Rectal smooth muscle tissue (tissue), 1 donor: ENCODE results near the gene C14orf93.
A peak's percentile ranks its signal among the peaks of the same experiment; 100 is the strongest.
"Not testable (repeated sequence)": the region's sequence is repeated elsewhere in the genome, so short reads cannot be mapped to it uniquely, and the experiment has no call there.

Source experiments
- H3K27ac ChIP-seq: one replicate; pipeline ENCODE4 v1.7.0; 2013; ENCODE audit warnings: low read depth, low read length, inconsistent platforms
- H3K27me3 ChIP-seq: one replicate; pipeline ENCODE4 v1.7.0; 2013; ENCODE audit warnings: low read length; ENCODE audit not compliant: control insufficient read depth, insufficient read depth
- H3K36me3 ChIP-seq: one replicate; pipeline ENCODE4 v1.7.0; 2013; ENCODE audit warnings: low read length; ENCODE audit not compliant: control insufficient read depth, insufficient read depth
- H3K4me1 ChIP-seq: one replicate; pipeline ENCODE4 v1.7.0; 2013; ENCODE audit warnings: low read length; ENCODE audit not compliant: control insufficient read depth, insufficient read depth
- H3K4me3 ChIP-seq: one replicate; pipeline ENCODE4 v1.7.0; 2013; ENCODE audit warnings: low read length
- H3K9ac ChIP-seq: one replicate; pipeline ENCODE4 v1.7.0; 2013; ENCODE audit warnings: low read length

C14orf93 gene

DNA sequence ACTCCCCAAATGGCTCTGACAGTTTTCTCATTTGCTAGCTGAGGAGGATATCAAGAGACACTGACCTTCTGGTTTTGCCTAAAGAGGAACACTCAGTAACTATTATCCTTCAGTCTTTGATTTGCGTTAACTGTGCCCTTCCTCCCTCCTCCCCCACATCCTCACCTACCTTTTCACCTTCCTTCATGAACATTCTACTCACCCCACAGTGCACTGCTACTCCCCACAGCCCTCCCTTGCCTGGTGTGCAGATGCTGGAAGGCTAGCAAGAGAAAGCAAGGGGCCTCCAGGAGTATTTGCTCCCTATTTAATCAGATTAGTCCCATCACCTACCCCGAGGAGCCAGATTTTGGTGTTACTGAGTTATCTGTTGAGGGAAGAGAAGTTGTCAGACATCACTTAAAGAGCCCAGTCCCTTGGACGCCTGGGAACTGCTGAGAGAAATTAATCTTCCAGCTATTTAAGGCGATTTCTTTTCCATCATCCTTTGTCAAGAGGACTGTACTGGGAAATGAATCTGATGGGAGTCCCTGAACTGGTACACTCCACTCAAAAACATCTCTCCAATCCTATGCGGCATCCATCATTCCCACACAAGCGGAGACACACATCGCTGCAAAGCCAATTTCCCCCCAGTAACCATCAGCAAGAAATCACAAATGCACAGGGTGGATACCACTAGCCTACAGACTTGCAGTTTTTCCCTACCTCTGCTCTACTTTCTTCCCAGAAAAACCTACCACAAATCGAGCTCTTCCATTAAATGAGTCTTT lies 13.3 kb upstream of the C14orf93 start:
- H3K4me1 ChIP-seq, result no peaks in the 10 kb centered on the region
- no peaks in the 10 kb centered on the region for H3K27me3 ChIP-seq
- no peak overlapping the region for H3K27ac ChIP-seq
- H3K9ac ChIP-seq, result no peak overlapping the region
- no peak overlapping the region for H3K4me3 ChIP-seq
- H3K36me3 ChIP-seq, result no peaks in the 10 kb centered on the region

DNA sequence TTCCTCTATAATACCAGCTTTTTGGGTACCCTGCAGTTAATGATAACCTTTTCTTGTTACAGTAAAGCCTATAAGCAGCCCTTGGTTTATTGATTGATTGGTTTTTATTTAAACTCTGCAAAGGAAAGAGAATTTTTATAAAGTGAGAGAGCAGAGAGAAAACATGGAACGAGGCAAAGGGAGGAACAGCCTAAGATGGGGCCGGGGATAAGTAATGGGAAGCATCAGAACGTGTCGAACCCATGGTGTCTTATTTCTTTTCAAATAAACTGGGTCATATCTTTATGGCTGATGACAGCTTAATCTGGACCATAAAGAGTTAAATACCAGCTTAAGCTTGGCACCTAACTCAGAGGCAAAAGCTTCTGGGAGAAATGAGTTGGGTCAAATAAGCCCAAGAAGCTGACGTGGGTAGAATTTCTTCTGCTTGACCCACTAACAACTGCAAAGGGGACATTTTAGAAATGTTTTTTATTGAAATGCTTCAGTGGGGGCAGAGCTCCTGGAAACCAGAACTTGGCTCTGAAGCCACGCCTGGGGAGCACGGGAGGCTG lies 12.0 kb upstream of the C14orf93 start:
- no peak overlapping the region for H3K4me3 ChIP-seq
- no peaks in the 10 kb centered on the region for H3K36me3 ChIP-seq
- H3K4me1 ChIP-seq, result no peaks in the 10 kb centered on the region
- no peak overlapping the region for H3K27ac ChIP-seq
- no peaks in the 10 kb centered on the region for H3K27me3 ChIP-seq
- H3K9ac ChIP-seq, result no peak overlapping the region

DNA sequence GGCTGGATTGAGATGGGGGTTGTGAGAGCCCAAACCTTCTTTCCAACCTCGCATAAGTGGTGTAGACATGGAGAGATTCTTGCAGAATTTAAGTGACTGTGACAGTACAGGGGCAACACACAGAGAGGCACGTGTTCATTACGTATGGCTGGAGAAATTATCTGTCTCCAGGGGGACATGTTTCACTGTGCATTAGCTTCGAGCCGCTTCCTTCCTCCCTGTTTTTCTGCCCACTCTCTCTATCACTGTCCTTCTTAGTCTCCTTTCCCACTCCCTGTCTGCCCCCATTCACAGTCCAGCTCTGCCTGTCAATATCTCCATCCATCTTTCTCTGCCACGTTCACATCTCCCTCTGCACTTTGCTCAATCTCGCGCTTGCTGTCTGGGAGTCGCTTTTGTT lies 11.5 kb upstream of the C14orf93 start:
- Histone ChIP-seq H3K27me3 (no peaks in the 10 kb centered on the region), H3K36me3 (no peaks in the 10 kb centered on the region), H3K4me3 (no peak overlapping the region), H3K4me1 (no peaks in the 10 kb centered on the region), H3K27ac (no peak overlapping the region), H3K9ac (no peak overlapping the region)

DNA sequence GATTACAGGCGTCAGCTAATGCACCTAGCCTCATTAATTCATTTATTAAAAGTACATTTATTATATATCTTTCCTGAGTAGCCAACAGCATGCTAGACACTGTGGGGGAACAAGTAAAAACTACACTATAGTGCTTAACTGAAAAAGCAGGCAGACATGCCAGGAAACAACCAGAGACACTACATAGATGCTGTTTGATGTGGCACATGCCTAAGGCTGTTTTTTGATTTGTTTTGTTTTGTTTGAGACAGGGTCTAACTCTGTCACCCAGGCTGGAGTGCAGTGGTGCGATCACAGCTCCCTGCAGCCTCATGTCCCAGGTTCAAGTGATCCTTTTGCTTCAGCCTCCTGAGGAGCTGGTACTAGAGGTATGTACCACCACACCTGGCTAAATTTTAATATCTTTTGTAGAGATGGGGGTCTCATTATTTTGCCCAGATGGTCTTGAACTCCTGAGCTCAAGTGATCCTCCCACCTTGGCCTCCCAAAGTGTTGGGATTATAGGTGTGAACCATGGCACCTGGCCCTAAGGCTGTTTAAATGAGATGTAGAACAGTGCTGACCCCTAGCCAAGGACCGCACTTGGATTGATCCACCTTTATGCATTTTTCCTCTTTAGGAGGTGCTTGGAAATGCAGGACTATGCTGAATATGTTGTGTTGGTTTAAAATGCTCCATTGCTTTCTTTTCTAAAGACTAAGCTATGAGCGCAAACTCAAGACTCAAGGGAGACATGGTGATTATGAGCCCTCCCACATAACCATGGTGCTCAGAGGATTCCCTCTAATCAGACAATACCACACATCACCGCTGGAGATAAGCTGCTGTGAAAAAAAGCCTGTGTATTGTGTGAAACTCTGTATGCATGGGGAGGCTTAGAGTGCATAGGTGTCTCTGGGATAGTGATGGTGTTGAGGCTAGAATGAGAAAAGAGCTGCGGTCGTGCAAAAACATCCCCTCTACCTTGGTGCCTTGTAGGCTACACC lies 10.5 kb upstream of the C14orf93 start:
- Histone ChIP-seq H3K4me3 (no peak overlapping the region), H3K9ac (no peak overlapping the region), H3K27me3 (no peaks in the 10 kb centered on the region), H3K4me1 (no peaks in the 10 kb centered on the region), H3K36me3 (no peaks in the 10 kb centered on the region), H3K27ac (no peak overlapping the region)

DNA sequence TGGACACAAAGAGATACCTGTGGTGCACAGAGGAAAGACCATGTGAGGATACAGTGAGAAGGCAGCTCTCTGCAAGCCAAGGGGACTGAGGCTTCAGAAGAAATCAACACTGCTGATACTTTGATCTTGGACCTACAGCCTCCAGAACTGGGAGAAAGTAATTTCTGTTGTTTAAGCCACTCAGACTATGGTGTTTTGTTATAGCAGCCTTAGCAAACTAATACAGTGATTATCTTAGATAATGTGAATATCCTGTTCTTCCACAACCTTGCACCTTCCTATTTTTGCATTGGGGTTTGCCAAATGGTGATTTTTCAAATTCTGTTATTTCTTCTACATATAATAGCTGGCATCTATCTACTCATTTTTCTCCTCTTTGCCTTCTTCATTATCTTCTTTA lies 8.2 kb upstream of the C14orf93 start:
- Histone ChIP-seq H3K4me3 (no peak overlapping the region), H3K9ac (no peak overlapping the region), H3K27me3 (no peaks in the 10 kb centered on the region), H3K27ac (no peak overlapping the region), H3K4me1 (no peaks in the 10 kb centered on the region), H3K36me3 (no peaks in the 10 kb centered on the region)

DNA sequence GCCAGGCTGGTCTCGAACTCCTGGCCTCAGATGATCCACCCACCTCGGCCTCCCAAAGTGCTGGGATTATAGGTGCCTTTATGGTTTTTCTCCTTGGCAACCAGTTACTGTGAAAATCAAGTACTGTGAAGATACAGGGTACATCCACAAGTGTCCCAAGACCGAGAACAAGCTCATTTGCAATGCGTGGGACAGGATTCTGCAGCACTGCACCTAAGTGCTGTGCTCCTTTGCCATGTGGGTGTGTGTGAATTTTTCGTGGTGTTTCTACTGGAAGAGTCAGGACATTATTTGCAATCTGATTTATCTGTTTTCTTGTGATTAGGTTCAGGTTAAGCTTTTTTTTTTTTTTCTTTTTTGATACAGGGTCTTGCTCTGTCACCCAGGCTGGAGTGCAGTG lies 7.1 kb upstream of the C14orf93 start:
- no peaks in the 10 kb centered on the region for H3K4me1 ChIP-seq
- H3K36me3 ChIP-seq, result no peaks in the 10 kb centered on the region
- H3K27me3 ChIP-seq, result no peaks in the 10 kb centered on the region
- no peak overlapping the region for H3K27ac ChIP-seq
- no peak overlapping the region for H3K4me3 ChIP-seq
- no peak overlapping the region for H3K9ac ChIP-seq

DNA sequence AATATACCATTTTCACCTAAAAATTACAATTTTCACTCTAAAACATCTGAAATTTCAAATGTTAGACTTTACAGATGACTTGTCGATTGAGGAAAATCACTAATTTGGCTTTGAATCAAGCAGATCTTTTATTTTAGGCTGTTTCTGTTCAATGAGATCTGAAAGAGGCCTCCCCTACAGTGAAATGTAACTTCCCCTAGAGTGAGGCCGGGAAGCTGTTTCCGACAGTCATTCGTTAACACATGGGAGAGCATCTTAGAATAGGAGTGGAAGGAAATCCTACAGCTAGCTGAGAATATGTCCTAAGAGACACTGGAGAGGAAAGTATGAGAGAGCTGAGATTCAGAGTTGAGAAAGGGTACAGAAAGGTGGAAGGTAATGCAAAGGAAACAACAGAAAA lies 5.7 kb upstream of the C14orf93 start:
- H3K27ac ChIP-seq, result no peak overlapping the region
- no peak overlapping the region for H3K9ac ChIP-seq
- H3K36me3 ChIP-seq, result no peaks in the 10 kb centered on the region
- no peaks in the 10 kb centered on the region for H3K27me3 ChIP-seq
- no peaks in the 10 kb centered on the region for H3K4me1 ChIP-seq
- H3K4me3 ChIP-seq, result no peak overlapping the region

DNA sequence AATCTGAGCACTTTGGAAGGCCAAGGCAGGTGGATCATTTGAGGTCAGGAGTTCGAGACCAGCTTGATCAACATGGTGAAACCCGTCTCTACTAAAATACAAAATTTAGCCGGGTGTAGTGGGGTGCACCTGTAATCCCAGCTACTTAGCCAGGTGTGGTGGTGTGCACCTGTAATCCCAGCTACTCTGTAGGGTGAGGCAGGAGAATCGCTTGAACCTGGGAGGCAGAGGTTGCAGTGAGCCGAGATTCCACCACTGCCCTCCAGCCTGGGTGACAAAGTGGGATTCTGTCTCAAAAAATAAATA lies 3.8 kb upstream of the C14orf93 start:
- H3K36me3 ChIP-seq, H3K27ac ChIP-seq, H3K27me3 ChIP-seq, H3K4me1 ChIP-seq, H3K4me3 ChIP-seq, H3K9ac ChIP-seq: not testable (repeated sequence)

DNA sequence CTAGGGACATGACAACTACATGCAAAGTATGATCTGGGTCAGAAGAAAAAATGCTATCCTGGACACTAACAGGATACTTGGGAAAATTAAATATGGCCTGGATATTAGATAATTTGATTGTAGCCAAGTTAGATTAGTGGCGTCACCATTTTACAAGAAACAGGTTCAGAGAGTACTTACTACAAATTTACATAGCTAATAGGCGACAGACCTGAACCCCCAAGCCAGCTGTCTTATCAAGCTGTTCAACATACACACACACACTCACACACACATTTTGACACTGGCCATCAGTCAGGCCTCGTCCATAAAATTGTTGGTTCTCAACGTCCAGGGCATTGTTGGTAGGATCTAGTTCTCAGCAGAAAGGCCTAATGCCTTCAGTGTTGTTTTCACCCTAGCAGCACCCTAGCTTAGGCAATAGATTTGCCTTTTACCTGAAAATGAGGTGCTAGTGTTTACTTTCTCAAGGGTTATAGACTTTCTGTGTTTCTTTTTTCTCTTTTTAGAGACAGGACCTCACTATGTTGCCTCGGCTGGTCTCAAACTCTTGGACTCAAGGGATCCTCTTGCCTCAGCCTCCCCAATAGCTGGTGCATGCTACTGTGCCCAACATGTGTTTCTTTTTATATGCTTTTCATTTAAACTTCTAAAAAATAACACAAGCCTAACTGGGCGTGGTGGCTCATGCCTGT lies 3.3 kb upstream of the C14orf93 start:
- H3K4me1 ChIP-seq, result peaks cover 5% of the 10 kb centered on the region
- H3K4me3 ChIP-seq, result no peak overlapping the region
- no peak overlapping the region for H3K9ac ChIP-seq
- no peaks in the 10 kb centered on the region for H3K27me3 ChIP-seq
- no peak overlapping the region for H3K27ac ChIP-seq
- H3K36me3 ChIP-seq, result no peaks in the 10 kb centered on the region

DNA sequence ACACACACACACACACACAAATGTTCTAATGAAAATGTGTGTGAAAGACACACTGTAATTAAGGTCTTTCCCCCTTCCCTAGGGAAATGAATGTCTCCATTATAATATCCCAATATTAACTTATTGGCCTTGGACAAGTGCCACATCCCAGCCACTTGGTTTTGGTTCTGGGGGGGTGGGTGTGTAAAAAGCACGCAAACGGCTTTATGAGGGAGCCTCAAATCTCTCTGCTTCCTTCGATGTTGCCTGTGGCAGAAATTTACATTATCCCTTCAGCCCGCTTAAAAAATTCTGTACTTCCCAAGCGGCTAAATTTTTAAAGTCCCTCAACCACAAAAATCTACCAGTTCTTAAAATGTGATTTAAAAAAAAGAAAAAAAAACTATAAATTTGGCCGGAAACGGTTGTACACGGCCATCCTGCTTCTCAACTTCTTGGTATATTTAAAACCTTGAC lies 432 bp downstream of the C14orf93 start:
- peak overlapping the region; percentile 67 for H3K27ac ChIP-seq
- no peaks in the 10 kb centered on the region for H3K36me3 ChIP-seq
- no peak overlapping the region for H3K9ac ChIP-seq
- peak overlapping the region; percentile 81 for H3K4me3 ChIP-seq
- H3K4me1 ChIP-seq, result peaks cover 5% of the 10 kb centered on the region
- no peaks in the 10 kb centered on the region for H3K27me3 ChIP-seq

DNA sequence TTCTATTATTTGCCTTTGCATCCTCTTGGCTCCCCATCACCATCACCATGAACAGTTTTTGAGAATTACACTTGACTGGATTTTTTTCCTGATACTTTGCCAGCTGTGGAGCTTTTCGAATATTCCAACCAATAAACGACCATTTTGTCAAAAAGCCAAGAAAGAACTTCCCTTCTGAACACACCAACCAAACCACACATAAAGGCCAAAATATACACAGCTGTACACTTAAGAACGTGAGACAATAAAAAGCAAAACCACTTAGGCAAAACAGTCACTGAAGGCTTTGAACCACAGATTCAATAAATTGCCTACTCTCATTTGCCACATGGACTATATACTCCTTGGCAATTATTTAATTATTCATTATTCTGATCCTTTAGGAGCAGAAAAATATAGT lies 1.1 kb downstream of the C14orf93 start:
- Histone ChIP-seq H3K4me1 (peaks cover 5% of the 10 kb centered on the region), H3K36me3 (no peaks in the 10 kb centered on the region), H3K4me3 (no peak overlapping the region), H3K27ac (no peak overlapping the region), H3K9ac (no peak overlapping the region), H3K27me3 (no peaks in the 10 kb centered on the region)
